NOMO-1 treated with dmso at 0.1 percent for 144 hours (cell line): ENCODE results near the gene KIF5C.
"Not testable (repeated sequence)": the region's sequence is repeated elsewhere in the genome, so short reads cannot be mapped to it uniquely, and the experiment has no call there.

Experiments
- DNase-seq: peaks from one replicate; lab custom pipeline; 2025; ENCODE audit not compliant: unreplicated experiment; lab: John Stamatoyannopoulos, UW

The KIF5C gene

DNA sequence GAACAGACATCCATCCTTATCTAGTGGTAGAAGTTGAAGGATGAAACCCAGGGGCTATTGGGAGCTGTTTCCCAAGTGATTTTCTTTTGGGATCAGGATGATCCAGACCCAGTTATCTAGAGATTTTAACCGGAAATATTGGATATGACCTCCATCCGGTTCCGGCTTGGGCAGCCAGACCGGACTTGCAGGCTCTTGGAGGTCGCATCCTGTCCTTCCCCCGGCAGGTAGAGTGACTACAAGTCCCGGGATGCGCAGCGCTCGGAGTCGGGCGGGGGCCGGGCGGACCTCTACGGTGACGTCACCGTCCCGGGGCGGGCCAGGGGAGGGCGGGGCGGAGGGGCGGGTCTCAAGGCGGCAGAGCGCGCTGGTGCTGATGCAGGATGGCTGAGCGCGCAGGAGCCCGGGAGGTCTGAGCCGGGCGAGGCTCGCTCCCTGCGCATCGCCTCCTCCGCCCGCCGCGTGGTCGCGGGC lies at the start of gene KIF5C:
TSS of gene KIF5C (plus strand) at position 360 of the 474 bp plus-strand sequence. CDS start 391 bp downstream, outside the sequence.
- no peak for DNase-seq

DNA sequence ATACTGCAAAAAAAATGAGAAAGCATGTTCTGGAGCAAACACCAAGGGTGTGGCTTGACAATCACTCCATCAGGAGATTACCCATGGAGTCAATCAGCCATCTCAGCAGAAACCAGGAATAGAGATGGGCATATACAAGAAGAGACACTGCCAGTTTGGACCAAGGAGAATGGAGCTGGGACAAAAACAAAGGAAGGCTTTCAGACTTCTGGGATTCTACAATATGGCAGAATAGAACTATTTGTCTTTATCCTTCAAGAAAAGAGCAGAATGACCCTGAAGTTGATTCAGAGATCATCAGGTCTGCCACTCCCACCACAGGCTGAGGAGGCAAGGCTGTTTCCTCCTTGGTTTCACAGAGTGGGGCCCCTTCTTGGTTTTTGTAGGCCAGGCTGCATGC lies 48.2 kb upstream of the KIF5C start:
- DNase-seq: no peak

DNA sequence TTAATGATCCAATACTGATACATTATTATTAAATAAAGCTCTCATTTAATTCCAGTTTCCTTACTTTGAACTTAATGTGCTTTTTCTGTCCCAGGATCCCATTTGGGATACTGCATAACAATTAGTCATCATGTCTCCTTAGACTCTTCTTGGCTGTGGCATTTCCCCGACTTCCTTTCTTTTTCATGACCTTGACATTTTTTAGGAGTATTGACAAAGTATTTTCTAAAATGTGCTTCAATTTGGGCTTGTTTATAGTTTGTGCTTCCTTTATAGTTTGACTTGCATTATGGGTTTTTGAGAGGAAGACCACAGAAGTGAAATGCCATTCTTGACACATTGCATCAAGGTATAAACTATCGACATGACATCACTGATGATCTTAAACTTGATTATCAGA lies 46.1 kb upstream of the KIF5C start:
- no peak for DNase-seq

DNA sequence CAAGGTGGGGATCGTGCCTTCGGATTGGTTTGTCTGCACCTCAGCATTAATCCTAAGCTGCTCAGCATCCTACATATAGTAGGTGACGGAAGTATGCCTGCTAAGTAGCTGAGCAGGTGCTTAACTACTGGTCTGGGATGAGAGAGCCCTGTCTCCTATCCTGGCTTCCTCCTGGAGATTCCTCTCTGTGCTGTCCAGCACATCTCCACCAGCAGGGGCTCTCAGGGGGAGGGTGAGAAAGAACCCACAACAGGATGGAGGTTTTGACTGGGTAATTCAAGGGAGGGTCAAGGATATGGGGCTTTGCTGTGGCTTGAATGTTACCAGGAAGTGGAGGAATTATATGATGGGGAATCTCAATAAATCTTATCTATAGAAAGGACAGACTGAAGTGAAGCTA lies 45.4 kb upstream of the KIF5C start:
- DNase-seq: no peak

DNA sequence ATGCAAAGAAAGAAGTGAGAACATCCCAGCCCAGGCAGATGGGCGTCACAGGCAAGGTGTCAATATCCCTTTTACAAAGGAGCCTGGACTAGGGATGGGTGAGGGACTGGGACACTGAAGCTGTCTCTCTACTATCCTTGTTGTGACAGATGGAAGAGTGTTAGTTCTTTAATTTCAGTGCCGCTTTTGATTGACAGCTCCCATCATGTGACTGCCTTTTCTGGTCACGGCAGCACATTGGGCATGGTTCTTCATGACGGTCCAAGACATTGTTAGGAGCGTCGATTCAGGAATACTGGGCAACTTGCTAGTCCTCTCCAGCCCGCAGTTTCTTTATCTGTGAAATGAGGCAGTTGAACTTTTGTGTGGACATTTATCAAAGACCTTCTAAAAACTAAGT lies 42.4 kb upstream of the KIF5C start:
- no peak for DNase-seq

DNA sequence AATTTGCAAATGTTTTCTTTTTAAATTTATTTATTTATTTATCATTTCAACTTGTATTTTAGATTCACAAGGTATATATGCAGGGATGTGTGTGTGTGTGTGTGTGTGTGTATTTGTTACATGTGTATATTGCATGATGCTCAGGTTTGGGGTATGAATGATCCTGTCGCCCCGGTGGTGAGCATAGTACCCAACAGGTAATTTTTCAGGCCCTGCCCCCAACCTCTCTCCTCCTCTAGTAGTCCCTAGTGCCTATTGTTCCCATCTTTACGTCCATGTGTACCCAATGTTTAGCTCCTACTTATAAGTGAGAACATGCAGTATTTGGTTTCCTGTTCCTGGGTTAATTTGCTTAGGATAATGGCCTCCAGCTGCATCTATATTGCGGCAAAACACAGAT lies 33.0 kb upstream of the KIF5C start:
- DNase-seq: no peak

DNA sequence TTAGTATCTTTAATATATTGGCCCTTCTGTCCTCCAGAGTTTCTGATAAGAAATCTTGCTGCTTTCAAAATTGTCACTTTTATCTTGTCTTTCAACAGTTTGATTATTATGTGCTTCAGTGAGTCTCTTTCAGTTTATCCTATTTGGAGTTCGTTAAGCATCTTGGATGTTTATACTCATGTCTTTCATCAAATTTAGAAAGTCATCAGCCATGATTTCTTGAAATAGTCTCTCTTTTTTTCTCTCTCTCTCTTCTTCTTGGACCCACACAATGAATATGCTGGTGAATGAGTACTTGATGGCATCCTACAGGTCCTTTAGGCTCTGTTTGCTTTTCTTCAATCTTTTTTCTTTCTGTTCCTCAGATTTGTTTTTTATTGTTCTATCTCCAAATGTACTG lies 26.9 kb upstream of the KIF5C start:
- no peak for DNase-seq

DNA sequence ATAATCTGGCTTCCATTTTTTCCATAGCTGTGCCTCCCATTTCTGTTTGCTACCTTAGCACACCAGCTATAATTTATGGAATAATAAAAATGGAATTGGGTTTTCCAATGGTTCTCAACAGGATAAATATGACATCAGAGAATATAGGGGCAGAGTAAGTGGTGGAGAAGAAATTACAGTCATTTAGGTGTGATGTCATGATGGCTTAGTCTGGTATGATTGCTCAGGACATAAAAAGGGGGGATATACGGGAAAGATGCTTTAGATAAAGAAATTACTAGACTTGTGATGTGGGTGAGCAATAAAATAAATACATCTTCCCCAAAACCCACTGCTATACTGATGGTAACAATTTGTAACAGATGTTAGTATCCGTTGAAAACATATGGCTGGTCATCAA lies 21.6 kb upstream of the KIF5C start:
- no peak for DNase-seq

DNA sequence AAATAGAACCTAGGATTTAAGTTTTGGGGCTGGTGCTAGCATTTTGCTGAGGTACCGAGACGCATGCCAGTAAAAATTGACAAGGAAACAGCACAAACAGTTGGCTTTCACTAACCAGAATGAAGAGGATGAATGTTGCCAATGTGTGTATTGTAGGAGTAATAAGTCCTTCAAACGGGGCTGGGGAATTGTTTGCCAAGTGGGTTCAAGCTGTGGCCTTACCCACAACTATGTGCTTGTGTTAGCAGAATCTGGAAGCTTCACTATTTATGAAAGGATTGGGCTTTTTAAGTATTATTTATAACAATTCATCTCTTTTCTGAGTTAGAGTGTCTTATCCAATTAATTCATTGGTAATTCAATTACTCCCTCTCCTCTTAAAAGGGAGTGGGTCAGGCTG lies 15.0 kb upstream of the KIF5C start:
- DNase-seq: no peak

DNA sequence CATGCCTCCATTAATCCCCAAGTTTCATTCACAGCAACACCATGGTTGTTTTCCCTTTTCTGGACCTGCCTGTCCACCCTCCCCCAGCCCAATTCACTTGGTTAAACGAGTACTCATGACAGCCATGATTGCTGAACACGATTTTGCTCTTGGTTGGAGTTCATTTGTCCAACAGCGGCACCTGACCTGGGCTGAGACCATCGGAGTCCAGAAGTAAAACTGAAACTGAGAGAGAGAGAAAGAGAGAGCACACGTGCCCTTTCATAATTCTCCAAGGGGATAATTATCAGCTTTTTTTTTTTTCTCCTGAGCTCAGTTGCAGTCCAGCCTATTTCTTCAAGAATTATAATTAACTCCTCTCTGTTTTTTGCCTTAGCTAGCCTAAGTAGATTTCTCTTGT lies 13.7 kb upstream of the KIF5C start:
- DNase-seq: no peak

DNA sequence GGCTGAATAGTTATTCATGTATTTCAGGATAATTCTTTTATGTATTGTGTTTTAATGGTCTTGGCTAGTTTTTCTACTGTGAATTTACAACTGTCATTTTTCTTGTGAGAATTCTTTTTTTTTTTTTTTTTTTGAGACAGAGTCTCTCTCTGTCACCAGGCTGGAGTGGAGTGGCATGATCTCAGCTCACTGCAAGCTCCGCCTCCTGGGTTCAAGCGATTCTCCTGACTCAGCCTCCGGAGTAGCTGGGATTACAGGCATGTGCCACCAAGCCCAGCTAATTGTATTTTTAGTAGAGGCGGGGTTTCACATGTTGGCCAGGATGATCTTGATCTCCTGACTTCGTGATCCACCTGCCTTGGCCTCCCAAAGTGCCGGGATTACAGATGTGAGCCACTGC lies 12.5 kb upstream of the KIF5C start:
- DNase-seq: not testable (repeated sequence)

DNA sequence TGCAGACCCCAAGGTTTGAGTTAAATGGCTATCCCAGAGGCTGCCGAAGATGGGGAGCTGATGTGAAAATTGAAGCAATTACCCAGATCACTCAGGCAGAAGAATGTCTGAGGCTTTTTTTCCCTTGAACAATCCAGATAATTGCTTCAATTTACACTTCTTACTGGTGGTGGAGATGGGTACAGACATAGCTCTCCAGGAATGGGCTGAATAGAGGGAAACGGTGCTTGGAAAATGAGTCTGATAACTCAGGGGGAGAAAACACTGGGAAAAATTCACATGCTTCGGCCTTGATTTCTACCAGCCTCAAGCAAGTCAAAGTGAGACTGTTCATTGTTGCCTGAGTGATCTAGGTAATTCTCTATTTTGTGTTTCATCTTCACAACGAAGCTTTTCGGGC lies 9.5 kb upstream of the KIF5C start:
- DNase-seq: no peak

DNA sequence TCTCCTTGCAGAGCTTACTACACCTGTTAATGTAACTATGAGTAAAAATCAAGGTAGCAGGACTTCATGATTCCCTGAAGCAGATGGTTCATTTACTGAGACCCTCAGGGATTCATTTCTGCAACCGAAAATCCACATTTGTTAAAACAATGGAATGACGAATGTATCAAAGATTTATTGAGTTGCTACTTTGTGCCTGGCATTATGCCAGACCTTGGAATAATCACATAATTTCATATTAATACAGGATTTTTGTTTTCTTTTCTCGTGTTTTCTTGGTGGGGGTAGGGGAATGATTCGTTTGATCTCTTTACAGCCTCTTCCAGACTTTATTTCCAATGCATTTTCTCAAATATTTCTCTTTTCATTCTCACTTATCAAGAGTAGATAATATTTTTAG lies 8.9 kb upstream of the KIF5C start:
- DNase-seq: no peak

DNA sequence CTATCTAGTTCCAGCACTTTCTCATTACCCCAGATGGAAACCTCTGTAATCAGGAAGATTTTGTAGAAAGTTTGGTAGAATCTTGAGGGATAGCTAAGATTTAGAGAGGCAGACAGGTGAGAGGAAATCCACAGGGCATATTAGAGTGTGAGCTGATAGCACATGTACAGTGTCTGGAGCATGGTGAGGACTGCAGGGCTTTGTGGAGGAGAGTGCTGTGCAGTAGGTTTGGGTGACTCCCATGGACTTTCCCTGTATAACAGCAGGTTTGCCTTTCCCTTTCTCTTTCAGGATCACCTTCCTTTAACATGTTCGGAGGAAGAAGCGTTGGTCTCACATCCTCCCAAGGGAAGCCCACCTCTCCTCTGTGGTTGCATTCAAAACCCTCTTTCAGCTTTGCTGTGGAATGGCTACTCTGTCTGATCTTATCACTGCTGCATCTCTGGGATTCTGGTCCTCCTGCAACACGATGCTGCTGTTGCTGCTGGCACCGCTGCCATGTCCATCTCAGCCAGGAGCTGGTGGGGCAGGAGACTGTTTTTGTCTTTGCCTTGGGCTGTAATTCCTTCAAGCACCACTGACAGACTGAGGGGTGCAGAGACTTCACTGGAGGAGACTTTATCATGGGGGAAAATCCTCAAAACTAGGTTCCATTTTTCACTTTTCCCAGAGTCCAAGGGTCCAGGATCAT lies 7.8 kb upstream of the KIF5C start:
- DNase-seq: no peak

DNA sequence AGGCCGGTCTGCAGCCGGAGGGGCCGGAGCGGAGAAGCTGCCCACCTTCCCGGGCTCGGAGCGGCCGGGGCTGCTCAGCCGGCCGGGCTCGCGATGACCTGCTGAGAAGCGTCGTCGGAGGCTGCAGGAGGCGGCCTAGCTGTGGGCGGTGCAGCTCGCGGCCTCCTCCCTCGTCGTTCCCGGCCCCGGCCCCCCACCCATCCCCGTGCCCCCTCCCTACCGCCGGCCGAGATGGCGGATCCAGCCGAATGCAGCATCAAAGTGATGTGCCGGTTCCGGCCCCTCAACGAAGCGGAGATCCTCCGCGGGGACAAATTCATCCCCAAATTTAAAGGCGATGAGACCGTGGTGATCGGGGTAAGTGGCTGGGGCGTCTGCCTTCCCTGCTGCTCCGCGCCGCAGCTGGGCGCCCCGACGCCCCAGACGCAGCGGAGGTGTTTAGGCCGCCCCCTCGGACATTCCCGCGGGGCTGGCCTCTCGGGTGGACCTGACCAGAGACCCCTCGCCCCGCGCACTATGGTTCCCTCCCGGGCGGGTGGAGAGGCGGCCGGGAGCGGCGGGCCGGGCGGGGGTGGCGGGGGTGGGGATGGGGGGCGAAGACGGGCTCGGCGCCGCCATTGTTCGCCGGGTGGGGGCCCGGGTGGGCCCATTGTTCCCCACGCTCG lies 492 bp downstream of the KIF5C start:
- DNase-seq: no peak

DNA sequence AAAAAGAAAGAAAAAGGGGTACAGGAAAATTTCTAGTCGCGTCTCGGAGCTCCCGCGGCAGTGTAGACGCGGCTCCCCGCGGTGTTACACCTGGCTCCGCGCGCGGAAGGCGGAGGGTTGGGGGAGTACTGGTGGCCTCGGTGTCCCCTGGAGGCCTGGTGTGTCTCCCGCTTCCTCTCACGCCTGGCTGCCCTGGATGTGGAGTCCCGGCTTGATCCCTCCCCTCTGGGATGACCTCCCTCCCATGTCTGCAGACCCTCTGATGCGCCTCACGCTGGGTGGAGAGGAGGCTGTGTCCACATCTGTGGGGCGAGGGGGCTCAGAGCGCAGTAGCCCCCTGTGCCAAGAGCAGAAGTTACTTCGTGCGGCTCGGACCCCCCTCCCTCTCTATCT lies 1.2 kb downstream of the KIF5C start:
- DNase-seq: no peak

DNA sequence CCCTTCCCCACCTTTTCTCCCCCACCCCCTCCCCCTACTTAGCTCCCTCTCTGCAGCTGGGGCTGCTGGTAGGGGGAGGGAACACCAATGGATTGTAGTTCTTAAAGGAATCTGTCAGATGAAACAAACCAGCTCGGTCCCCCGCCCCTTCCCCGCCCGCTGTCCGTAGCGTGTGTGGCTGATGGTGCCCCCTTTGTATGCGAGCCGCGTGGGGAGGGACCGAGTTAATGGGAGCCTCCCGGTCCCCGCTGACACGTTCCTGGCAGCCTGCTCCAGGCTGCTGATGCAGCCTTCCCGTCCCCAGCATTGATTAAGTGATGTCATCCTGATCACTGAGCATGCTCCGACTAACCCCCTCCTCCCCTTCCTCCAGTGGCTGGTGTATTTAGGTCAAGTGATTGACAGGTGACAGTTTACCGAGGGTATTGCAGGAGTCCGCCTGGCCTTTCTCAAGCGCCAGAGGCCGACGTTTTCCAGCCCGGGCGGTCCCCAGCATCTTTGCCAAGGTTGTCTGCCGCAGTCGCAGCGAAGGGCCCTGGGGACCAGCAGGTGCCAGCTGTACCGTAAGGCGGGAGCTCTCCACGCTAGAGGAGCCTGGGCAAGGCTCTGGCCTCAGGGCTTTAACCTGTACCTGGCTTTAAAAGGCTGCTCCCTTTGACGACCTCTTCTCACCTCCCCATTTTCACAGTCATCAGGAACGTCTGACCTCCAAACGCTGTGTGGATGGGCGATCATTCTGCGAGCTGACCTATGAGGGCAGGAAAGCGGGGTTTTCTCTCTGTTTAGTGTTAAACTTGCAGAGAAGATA lies 1.8 kb downstream of the KIF5C start:
- DNase-seq: no peak

DNA sequence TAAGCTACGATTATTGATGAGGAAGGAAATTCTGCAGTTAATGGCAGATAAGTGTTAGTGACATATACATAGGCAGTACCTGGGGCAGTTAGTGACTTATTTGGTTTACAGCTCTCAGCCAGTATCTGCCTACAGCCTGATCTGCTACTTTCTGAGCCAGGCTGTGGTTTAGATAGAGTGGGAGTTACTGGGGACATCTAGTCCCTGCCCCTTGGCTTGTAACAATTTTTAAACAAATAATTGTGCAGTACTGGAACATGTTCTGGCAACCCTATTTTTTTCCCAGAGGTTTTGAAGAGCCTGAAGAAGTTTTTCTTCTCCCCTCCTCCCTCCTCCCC lies 2.3 kb downstream of the KIF5C start:
- DNase-seq: no peak

DNA sequence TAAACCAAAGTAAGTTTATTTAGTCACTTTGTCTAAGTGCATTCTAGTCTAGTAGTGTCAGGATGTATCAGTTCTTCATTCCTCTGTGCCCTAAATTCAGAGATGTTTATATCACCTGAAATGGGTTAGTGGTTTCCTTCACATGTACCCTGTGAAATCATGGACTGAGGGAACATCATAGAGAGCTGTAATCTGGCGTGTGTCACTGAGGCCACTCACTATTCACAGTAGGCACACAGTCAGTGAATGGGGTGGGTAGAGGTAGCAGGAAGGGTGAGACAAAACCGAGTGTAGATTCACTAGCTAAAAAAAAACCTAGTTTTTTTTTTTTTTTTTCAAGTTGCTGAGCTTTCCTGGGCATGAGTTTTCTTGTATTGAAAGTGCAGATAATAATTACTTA lies 5.6 kb downstream of the KIF5C start:
- DNase-seq: no peak

DNA sequence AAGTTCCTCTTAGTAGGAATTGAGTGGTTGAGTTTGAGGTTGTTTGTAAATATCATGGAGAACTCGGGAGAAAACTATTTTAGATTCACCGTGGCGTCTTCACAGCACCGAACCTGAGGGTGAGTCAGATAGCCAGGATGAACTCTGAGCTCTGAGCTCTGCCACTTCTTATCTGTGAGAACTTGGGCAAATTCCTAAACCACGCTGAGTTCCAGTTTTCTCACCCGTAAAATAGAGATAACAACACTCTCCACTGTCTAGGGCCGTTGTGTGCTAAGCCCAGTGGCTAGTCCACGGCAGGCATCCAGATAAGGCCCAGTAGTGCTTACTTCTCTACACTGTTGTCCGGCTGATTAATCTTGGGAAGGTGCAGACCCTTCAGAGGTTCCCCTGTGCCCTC lies 7.0 kb downstream of the KIF5C start:
- no peak for DNase-seq

DNA sequence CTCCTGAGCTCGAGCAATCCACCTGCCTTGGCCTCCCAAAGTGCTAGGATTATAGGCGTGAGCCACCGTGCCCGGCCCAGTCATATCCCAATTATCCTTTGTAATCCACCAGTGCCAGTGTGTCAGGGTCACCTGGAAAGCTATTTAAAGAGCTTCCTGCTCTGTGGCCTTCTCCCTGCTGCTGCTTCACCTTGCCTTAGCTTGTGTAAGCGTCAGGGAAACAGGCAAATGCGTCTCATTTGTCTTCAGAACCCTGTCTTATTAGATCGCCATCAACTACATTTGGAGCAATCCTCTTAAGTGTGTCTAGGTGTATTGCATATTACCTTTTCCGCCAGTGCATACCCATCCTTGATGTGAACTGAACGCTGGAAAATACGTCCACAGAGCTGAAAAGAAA lies 10.2 kb downstream of the KIF5C start:
- no peak for DNase-seq

DNA sequence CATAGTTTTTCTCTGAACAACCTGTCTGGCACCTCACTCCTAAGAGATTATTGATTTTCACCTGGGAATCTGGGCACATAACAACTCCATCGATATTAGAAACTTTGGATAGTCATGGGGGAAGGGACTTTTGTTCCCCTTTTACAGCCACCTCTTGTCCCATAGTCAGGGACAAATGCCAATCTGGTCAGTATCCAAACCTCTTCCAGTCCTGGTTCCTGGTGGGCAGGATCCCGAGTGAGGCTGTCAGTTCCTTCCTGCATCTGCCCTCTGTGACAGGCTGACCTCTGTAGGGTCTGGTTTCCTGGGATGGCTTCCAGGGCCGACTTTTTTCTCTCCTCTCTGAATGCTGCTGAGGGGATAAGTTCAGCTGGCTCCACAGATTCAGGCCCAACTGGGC lies 11.0 kb downstream of the KIF5C start:
- DNase-seq: no peak
